ENCODE data around the gene ATP5PO.

GRCh38 chr21:33870768-33871167, 44.8 kb downstream of the ATP5PO start:
- TF ChIP-seq CTCF (IDR thresholded peaks at IDR 0.05; ENCODE audit: low read depth, low read length) (no peak), EZH2phosphoT487 (IDR thresholded peaks at IDR 0.05; ENCODE audit: low read depth) (no peak)
